C4-2B (cell line): ENCODE results near the gene EVX1.

Experiments
- ZFX ChIP-seq: fragments of 450-650 bp; IDR thresholded peaks from 2 replicates; pipeline ENCODE4 v1.6.1; 2017
- TF ChIP-seq, protein P1 (sequence below): fragments of 450-650 bp; conservative IDR thresholded peaks from 2 replicates; pipeline ENCODE4 v1.5.1; 2017; ENCODE audit warnings: mild to moderate bottlenecking

GRCh38 chr7:27221201-27221797 lies 21.3 kb upstream of the EVX1 start:
- TF ChIP-seq, protein P1, sequence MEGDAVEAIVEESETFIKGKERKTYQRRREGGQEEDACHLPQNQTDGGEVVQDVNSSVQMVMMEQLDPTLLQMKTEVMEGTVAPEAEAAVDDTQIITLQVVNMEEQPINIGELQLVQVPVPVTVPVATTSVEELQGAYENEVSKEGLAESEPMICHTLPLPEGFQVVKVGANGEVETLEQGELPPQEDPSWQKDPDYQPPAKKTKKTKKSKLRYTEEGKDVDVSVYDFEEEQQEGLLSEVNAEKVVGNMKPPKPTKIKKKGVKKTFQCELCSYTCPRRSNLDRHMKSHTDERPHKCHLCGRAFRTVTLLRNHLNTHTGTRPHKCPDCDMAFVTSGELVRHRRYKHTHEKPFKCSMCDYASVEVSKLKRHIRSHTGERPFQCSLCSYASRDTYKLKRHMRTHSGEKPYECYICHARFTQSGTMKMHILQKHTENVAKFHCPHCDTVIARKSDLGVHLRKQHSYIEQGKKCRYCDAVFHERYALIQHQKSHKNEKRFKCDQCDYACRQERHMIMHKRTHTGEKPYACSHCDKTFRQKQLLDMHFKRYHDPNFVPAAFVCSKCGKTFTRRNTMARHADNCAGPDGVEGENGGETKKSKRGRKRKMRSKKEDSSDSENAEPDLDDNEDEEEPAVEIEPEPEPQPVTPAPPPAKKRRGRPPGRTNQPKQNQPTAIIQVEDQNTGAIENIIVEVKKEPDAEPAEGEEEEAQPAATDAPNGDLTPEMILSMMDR, result no peak
- TF ChIP-seq ZFX, result no peak
